Measurements from ENCODE around the gene NPAT. TPM values are rescaled to one million over a fixed set of nuclear protein-coding genes. Genes with fewer than 3 reads are reported as not detected.
A peak's percentile ranks its signal among the peaks of the same experiment; 100 is the strongest.

Gene NPAT
- total and polyA plus RNA-seq, 4 donors, result 1.6 to 12.7 (median 5.9) TPM

- Histone ChIP-seq H3K27ac (ENCODE audit: low read depth in 1 of 2, low read length in 2 of 2) (peak overlapping the region; percentile 17 to 20), H3K9ac (ENCODE audit: low read depth in 1 of 2, low read length in 2 of 2) (no peak overlapping the region), H3K27me3 (ENCODE audit: control insufficient read depth in 4 of 4, insufficient read depth in 4 of 4, low read length in 3 of 4) (no peaks in the 10 kb centered on the region), H3K9me3 (ENCODE audit: control insufficient read depth in 4 of 4, low read length in 3 of 4) (no peaks in the 10 kb centered on the region), H3K4me3 (ENCODE audit: low read depth in 1 of 3, low read length in 3 of 3) (no peak overlapping the region), H3K4me1 (ENCODE audit: control insufficient read depth in 4 of 4, insufficient read depth in 4 of 4, low read length in 3 of 4) (peaks cover 0 to 4% (median 0%) of the 10 kb centered on the region in 4 donors), H3K36me3 (ENCODE audit: control insufficient read depth in 4 of 4, insufficient read depth in 3 of 4, low read depth in 1 of 4, low read length in 3 of 4) (peaks cover 0 to 22% (median 14%) of the 10 kb centered on the region in 4 donors)
- TF ChIP-seq NR2F2 (IDR thresholded peaks at IDR 0.05) (peak; percentile 72), TAF1 (conservative IDR thresholded peaks at IDR 0.05) (no peak), ZBTB33 (IDR thresholded peaks at IDR 0.05) (no peak), SP1 (IDR thresholded peaks at IDR 0.05) (no peak), RXRA (IDR thresholded peaks at IDR 0.05) (peak; percentile 54 to 57), FOXA2 (IDR thresholded peaks at IDR 0.05) (no peak), FOXA1 (IDR thresholded peaks at IDR 0.05) (no peak), HNF4A (conservative IDR thresholded peaks at IDR 0.05) (peak; percentile 29 to 30), YY1 (IDR thresholded peaks at IDR 0.05) (no peak), RAD21 (IDR thresholded peaks at IDR 0.05) (no peak)
- TF ChIP-seq, protein P1, sequence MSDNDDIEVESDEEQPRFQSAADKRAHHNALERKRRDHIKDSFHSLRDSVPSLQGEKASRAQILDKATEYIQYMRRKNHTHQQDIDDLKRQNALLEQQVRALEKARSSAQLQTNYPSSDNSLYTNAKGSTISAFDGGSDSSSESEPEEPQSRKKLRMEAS (IDR thresholded peaks at IDR 0.05), result no peak
- TF ChIP-seq, protein P2, sequence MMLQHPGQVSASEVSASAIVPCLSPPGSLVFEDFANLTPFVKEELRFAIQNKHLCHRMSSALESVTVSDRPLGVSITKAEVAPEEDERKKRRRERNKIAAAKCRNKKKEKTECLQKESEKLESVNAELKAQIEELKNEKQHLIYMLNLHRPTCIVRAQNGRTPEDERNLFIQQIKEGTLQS (IDR thresholded peaks at IDR 0.05), result no peak
- TF ChIP-seq, protein P3, sequence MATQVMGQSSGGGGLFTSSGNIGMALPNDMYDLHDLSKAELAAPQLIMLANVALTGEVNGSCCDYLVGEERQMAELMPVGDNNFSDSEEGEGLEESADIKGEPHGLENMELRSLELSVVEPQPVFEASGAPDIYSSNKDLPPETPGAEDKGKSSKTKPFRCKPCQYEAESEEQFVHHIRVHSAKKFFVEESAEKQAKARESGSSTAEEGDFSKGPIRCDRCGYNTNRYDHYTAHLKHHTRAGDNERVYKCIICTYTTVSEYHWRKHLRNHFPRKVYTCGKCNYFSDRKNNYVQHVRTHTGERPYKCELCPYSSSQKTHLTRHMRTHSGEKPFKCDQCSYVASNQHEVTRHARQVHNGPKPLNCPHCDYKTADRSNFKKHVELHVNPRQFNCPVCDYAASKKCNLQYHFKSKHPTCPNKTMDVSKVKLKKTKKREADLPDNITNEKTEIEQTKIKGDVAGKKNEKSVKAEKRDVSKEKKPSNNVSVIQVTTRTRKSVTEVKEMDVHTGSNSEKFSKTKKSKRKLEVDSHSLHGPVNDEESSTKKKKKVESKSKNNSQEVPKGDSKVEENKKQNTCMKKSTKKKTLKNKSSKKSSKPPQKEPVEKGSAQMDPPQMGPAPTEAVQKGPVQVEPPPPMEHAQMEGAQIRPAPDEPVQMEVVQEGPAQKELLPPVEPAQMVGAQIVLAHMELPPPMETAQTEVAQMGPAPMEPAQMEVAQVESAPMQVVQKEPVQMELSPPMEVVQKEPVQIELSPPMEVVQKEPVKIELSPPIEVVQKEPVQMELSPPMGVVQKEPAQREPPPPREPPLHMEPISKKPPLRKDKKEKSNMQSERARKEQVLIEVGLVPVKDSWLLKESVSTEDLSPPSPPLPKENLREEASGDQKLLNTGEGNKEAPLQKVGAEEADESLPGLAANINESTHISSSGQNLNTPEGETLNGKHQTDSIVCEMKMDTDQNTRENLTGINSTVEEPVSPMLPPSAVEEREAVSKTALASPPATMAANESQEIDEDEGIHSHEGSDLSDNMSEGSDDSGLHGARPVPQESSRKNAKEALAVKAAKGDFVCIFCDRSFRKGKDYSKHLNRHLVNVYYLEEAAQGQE (IDR thresholded peaks at IDR 0.05), result no peak
- WGBS, result 65% methylated on average over 5 of the region's 5 CpGs
- no peak for DNase-seq (ENCODE audit: low spot score)
Observed at GRCh38 chr11:108177570-108177969, 44.9 kb downstream of the NPAT start.

DNA sequence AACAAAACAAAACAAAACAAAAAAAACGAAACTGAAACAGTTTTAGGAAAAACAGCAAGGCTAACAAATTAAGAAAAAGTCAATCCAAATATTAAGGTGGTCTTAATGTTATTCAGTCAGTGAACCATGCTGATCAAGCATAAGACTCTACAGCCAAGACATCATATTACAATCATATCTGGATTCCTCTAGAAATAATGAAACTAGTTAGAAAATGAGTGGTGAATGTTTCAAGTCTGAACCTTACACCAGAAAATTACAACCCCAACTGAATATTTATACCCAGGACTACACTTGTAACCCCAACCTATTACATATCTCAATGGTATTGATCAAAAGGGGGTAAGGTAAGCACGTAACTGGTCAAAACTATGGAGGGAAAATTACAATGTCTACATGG lies 52.3 kb downstream of the NPAT start:
- DNase-seq (ENCODE audit: low spot score), result no peak
- Histone ChIP-seq H3K9ac (ENCODE audit: low read depth in 1 of 2, low read length in 2 of 2) (peak overlapping the region; percentile 44 to 50), H3K27me3 (ENCODE audit: control insufficient read depth in 4 of 4, insufficient read depth in 4 of 4, low read length in 3 of 4) (no peaks in the 10 kb centered on the region), H3K4me1 (ENCODE audit: control insufficient read depth in 4 of 4, insufficient read depth in 4 of 4, low read length in 3 of 4) (peaks cover 0 to 7% (median 4%) of the 10 kb centered on the region in 4 donors), H3K9me3 (ENCODE audit: control insufficient read depth in 4 of 4, low read length in 3 of 4) (no peaks in the 10 kb centered on the region), H3K36me3 (ENCODE audit: control insufficient read depth in 4 of 4, insufficient read depth in 3 of 4, low read depth in 1 of 4, low read length in 3 of 4) (peaks cover 0 to 36% (median 23%) of the 10 kb centered on the region in 4 donors), H3K27ac (ENCODE audit: low read depth in 1 of 2, low read length in 2 of 2) (peak overlapping the region in 1 of 2 donors; percentile 54), H3K4me3 (ENCODE audit: low read depth in 1 of 3, low read length in 3 of 3) (peak overlapping the region in 1 of 3 donors; percentile 23)
- WGBS, result 59% methylated on average over 2 of the region's 2 CpGs
- TF ChIP-seq YY1 (IDR thresholded peaks at IDR 0.05) (no peak), TAF1 (conservative IDR thresholded peaks at IDR 0.05) (no peak), HNF4G (IDR thresholded peaks at IDR 0.05) (no peak), CTCF (IDR thresholded peaks at IDR 0.05; ENCODE audit: low read depth, low read length, missing input control) (no peak)

Measured in liver (tissue), 9 donors.